Measurements from ENCODE around the gene ATP5ME. TPM values are rescaled to one million over a fixed set of nuclear protein-coding genes. Genes with fewer than 3 reads are reported as not detected.
A peak's percentile ranks its signal among the peaks of the same experiment; 100 is the strongest.

ATP5ME gene
- total and polyA plus RNA-seq, 12 donors: 43.4 to 1,353 (median 325) TPM

DNA sequence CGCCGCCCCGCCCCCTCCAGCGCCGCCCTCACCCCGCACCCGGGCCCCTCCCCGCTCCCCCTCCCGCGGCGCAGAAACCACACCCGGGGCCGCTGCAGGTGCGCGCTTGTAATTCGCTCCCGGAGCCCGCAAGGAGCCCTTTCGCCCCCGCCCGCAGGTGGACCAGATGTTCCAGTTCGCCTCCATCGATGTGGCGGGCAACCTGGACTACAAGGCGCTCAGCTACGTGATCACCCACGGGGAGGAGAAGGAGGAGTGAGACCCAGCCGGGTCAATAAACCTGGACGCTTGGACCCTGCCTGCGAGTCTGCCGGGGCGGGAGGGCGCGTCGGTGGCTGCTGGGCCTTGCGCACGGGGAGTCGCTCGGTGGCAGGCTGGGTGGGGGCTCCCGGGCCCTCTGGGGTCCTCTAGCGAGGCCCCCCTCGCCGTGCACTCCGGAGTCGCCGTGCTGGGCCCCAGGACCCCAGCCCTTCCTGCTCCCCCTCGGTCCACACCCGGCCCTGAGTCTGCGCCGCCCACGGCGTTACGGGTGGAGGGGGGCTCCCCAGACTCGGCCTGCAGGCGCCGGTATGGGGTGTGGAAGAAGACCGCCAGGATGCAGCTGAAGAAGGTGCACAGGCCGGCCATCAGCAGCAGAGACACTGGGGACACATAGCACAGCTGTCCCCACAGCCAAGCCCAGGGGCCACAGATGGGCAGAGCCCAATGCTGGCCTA lies 7.8 kb upstream of the ATP5ME start:
- H3K9me3 ChIP-seq (replicated peaks in 1 of 3): no peaks in the 10 kb centered on the region
- TF ChIP-seq POLR2A (IDR thresholded peaks at IDR 0.05): no peak
- no peak for TF ChIP-seq CTCF (IDR thresholded peaks at IDR 0.05)
- no peak overlapping the region for H3K27ac ChIP-seq
- no peaks in the 10 kb centered on the region for H3K27me3 ChIP-seq
- WGBS, 4 donors: 79 to 100% (median 86%) methylated on average over 1 to 56 of the region's 58 CpGs
- intact Hi-C loops (cut with DNase I): no loop called here
- peak; percentile 55 to 72 (median 61) for DNase-seq
- H3K36me3 ChIP-seq (replicated peaks in 1 of 2): no peaks in the 10 kb centered on the region
- H3K4me3 ChIP-seq: peak overlapping the region in 1 of 4 donors; percentile 60
- H3K4me1 ChIP-seq (replicated peaks in 1 of 2): peaks cover 24 to 44% of the 10 kb centered on the region in 2 donors

DNA sequence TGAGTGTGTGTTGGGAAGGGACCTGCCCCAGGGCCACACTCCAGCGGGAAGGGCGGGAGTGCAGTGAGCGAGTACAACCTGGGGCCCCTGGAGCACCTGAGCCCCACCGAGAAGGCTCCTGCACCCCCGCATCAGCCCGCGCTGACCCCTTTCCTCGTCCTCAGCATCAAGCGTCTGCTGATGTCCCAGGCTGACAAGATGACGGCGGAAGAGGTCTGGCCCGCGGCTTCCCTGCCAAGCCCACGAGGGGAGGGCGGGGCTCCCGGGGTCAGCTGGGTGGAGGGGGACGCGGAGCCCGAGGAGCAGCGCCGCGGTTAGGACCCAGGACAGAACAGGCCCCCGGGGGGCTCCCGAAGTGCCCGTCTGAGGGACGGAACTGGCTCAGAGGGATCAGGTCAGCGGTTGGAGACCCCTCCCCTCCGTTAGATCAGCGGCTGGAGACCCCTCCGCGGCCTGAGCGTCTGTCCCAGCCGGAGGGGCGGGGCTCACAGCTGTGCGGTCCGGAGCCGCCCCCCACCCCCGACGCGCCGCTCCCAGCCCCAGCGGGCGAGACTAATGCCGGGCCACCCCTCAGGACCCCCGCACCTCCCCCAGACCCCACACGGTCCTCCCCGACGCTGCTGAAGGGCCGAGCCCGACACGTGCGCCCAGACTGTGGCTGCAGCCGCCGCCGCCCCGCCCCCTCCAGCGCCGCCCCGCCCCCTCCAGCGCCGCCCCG lies 7.0 kb upstream of the ATP5ME start:
- H3K4me1 ChIP-seq (replicated peaks in 1 of 2): peaks cover 20 to 36% of the 10 kb centered on the region in 2 donors
- WGBS, 4 donors: 0 to 6% (median 2%) methylated on average over 11 to 52 of the region's 62 CpGs
- peak overlapping the region in 2 of 4 donors; percentile 60 to 64 for H3K4me3 ChIP-seq
- peak overlapping the region in 3 of 5 donors; percentile 34 to 84 (median 45) for H3K27ac ChIP-seq
- H3K27me3 ChIP-seq: no peaks in the 10 kb centered on the region
- H3K36me3 ChIP-seq (replicated peaks in 1 of 2): no peaks in the 10 kb centered on the region
- H3K9me3 ChIP-seq (replicated peaks in 1 of 3): no peaks in the 10 kb centered on the region
- TF ChIP-seq CTCF (IDR thresholded peaks at IDR 0.05) (no peak), POLR2A (IDR thresholded peaks at IDR 0.05) (peak in 1 of 2 donors; percentile 27)
- peak; percentile 72 to 83 (median 82) for DNase-seq
- intact Hi-C loops (cut with DNase I): no loop called here

- Histone ChIP-seq H3K27ac (peak overlapping the region in 1 of 5 donors; percentile 84), H3K36me3 (replicated peaks in 1 of 2) (no peaks in the 10 kb centered on the region), H3K9me3 (replicated peaks in 1 of 3) (no peaks in the 10 kb centered on the region), H3K4me1 (replicated peaks in 1 of 2) (peaks cover 20 to 33% of the 10 kb centered on the region in 2 donors), H3K4me3 (peak overlapping the region in 1 of 4 donors; percentile 60), H3K27me3 (no peaks in the 10 kb centered on the region)
- DNase-seq: peak; percentile 54 to 72 (median 70)
- intact Hi-C loops (cut with DNase I): no loop called here
- 38 to 62% (median 51%) methylated on average over 7 to 17 of the region's 17 CpGs for WGBS, 4 donors
- TF ChIP-seq POLR2A (IDR thresholded peaks at IDR 0.05) (no peak), CTCF (IDR thresholded peaks at IDR 0.05) (no peak)
These were observed 6.5 kb upstream of the ATP5ME start for GRCh38 chr4:680551-680927.

DNA sequence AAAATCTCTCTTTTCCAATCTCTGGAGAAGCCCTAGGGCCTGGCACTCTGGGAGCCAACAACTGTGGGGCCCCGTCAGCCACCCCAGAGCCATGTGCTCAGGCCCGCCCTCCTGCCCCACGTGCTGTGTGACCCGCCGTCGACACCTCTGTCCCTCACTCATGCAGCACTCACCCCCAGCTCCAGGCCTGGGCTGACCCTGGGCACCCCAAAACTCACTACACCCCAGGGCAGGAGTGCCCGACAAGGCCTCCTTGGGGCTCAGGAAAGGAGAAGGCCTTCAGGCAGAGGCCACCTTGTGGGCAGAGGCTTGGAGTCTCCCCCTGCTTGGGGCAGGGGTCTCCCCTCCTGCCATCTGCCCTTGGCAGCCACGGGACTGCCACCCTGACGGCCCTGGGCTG lies 6.0 kb upstream of the ATP5ME start:
- intact Hi-C loops (cut with DNase I): no loop called here
- Histone ChIP-seq H3K27me3 (no peaks in the 10 kb centered on the region), H3K4me3 (no peak overlapping the region), H3K9me3 (replicated peaks in 1 of 3) (no peaks in the 10 kb centered on the region), H3K27ac (peak overlapping the region in 1 of 5 donors; percentile 8), H3K36me3 (replicated peaks in 1 of 2) (no peaks in the 10 kb centered on the region), H3K4me1 (replicated peaks in 1 of 2) (peaks cover 23 to 37% of the 10 kb centered on the region in 2 donors)
- no peak for TF ChIP-seq POLR2A (IDR thresholded peaks at IDR 0.05)
- TF ChIP-seq CTCF (IDR thresholded peaks at IDR 0.05): no peak
- DNase-seq: no peak
- WGBS, 4 donors: 80 to 85% (median 81%) methylated on average over 8 to 9 of the region's 9 CpGs
